NCI-H748 (cell line): ENCODE measurements around the gene LRRC28.
"Not testable (repeated sequence)": the region's sequence is repeated elsewhere in the genome, so short reads cannot be mapped to it uniquely, and the experiment has no call there.

Source experiments
- DNase-seq: peaks from one replicate; lab custom pipeline; 2025; ENCODE audit not compliant: unreplicated experiment; lab: John Stamatoyannopoulos, UW

Gene LRRC28

GRCh38 chr15:99390667-99391066, 139.4 kb downstream of the LRRC28 start:
- no peak for DNase-seq

GRCh38 chr15:99393641-99394040, 142.4 kb downstream of the LRRC28 start:
- DNase-seq, result no peak

GRCh38 chr15:99396375-99396774, 145.1 kb downstream of the LRRC28 start:
- no peak for DNase-seq

GRCh38 chr15:99399061-99399460, 147.8 kb downstream of the LRRC28 start:
- no peak for DNase-seq

- no peak for DNase-seq
Observed at GRCh38 chr15:99399618-99400017, 148.3 kb downstream of the LRRC28 start.

GRCh38 chr15:99401216-99401615, 149.9 kb downstream of the LRRC28 start:
- DNase-seq, result not testable (repeated sequence)

GRCh38 chr15:99402014-99402729, 150.9 kb downstream of the LRRC28 start:
- no peak for DNase-seq

GRCh38 chr15:99403597-99403996, 152.3 kb downstream of the LRRC28 start:
- DNase-seq, result no peak

GRCh38 chr15:99404454-99404853, 153.2 kb downstream of the LRRC28 start:
- no peak for DNase-seq

- DNase-seq, result no peak
Observed at GRCh38 chr15:99406120-99406519, 154.8 kb downstream of the LRRC28 start.

GRCh38 chr15:99406716-99407487, 155.6 kb downstream of the LRRC28 start:
- no peak for DNase-seq

- DNase-seq, result no peak
Observed at GRCh38 chr15:99407716-99408115, 156.4 kb downstream of the LRRC28 start.

GRCh38 chr15:99408236-99409096, 157.2 kb downstream of the LRRC28 start:
- DNase-seq, result no peak

GRCh38 chr15:99409097-99409473, 157.8 kb downstream of the LRRC28 start:
- DNase-seq, result peak; percentile 11

GRCh38 chr15:99409560-99409959, 158.3 kb downstream of the LRRC28 start:
- no peak for DNase-seq

- no peak for DNase-seq
Observed at GRCh38 chr15:99410477-99410876, 159.2 kb downstream of the LRRC28 start.

GRCh38 chr15:99411234-99411633, 160.0 kb downstream of the LRRC28 start:
- DNase-seq, result no peak

- no peak for DNase-seq
Observed at GRCh38 chr15:99412082-99412481, 160.8 kb downstream of the LRRC28 start.

GRCh38 chr15:99412626-99413025, 161.3 kb downstream of the LRRC28 start:
- no peak for DNase-seq

GRCh38 chr15:99413955-99414754, 162.9 kb downstream of the LRRC28 start:
- no peak for DNase-seq
